Measurements from ENCODE around the gene FLT3.
"Not testable (repeated sequence)": the region's sequence is repeated elsewhere in the genome, so short reads cannot be mapped to it uniquely, and the experiment has no call there.

The FLT3 gene

GRCh38 chr13:28117689-28118377 lies 17.5 kb upstream of the FLT3 start:
- no peak for DNase-seq (ENCODE audit: low read depth, low spot score)
- no peaks in the 10 kb centered on the region for H3K9me3 ChIP-seq (ENCODE audit: low read depth, low read length)
- TF ChIP-seq POLR2AphosphoS5 (IDR thresholded peaks at IDR 0.05; ENCODE audit: borderline replicate concordance, low read depth, low read length) (no peak), FOXP2 (optimal IDR thresholded peaks at IDR 0.05; ENCODE audit: control extremely low read depth, extremely low read length, insufficient read depth) (no peak), EZH2 (IDR thresholded peaks at IDR 0.05) (no peak)
- H3K27ac ChIP-seq = no peak overlapping the region
- H3K36me3 ChIP-seq (ENCODE audit: insufficient read depth, low read length) = no peaks in the 10 kb centered on the region
- no peak overlapping the region for H3K9ac ChIP-seq (ENCODE audit: insufficient read length)
- no peak overlapping the region for H3K4me3 ChIP-seq

GRCh38 chr13:28116736-28117135 lies 16.4 kb upstream of the FLT3 start:
- no peak overlapping the region for H3K9ac ChIP-seq (ENCODE audit: insufficient read length)
- no peaks in the 10 kb centered on the region for H3K9me3 ChIP-seq (ENCODE audit: low read depth, low read length)
- H3K4me3 ChIP-seq = no peak overlapping the region
- no peak for DNase-seq (ENCODE audit: low read depth, low spot score)
- no peaks in the 10 kb centered on the region for H3K36me3 ChIP-seq (ENCODE audit: insufficient read depth, low read length)
- H3K27ac ChIP-seq = no peak overlapping the region
- TF ChIP-seq POLR2AphosphoS5 (IDR thresholded peaks at IDR 0.05; ENCODE audit: borderline replicate concordance, low read depth, low read length) (no peak), EZH2 (IDR thresholded peaks at IDR 0.05) (no peak), FOXP2 (optimal IDR thresholded peaks at IDR 0.05; ENCODE audit: control extremely low read depth, extremely low read length, insufficient read depth) (no peak)

GRCh38 chr13:28110414-28110813 lies 10.0 kb upstream of the FLT3 start:
- H3K27ac ChIP-seq = no peak overlapping the region
- H3K36me3 ChIP-seq (ENCODE audit: insufficient read depth, low read length) = no peaks in the 10 kb centered on the region
- no peak overlapping the region for H3K4me3 ChIP-seq
- no peak overlapping the region for H3K9ac ChIP-seq (ENCODE audit: insufficient read length)
- TF ChIP-seq POLR2AphosphoS5 (IDR thresholded peaks at IDR 0.05; ENCODE audit: borderline replicate concordance, low read depth, low read length) = no peak
- TF ChIP-seq FOXP2 (optimal IDR thresholded peaks at IDR 0.05; ENCODE audit: control extremely low read depth, extremely low read length, insufficient read depth) = no peak
- no peak for TF ChIP-seq EZH2 (IDR thresholded peaks at IDR 0.05)
- DNase-seq (ENCODE audit: low read depth, low spot score) = no peak
- H3K9me3 ChIP-seq (ENCODE audit: low read depth, low read length) = no peaks in the 10 kb centered on the region

- TF ChIP-seq FOXP2 (optimal IDR thresholded peaks at IDR 0.05; ENCODE audit: control extremely low read depth, extremely low read length, insufficient read depth) (no peak), EZH2 (IDR thresholded peaks at IDR 0.05) (no peak), POLR2AphosphoS5 (IDR thresholded peaks at IDR 0.05; ENCODE audit: borderline replicate concordance, low read depth, low read length) (no peak)
- no peak for DNase-seq (ENCODE audit: low read depth, low spot score)
- no peak overlapping the region for H3K27ac ChIP-seq
- no peak overlapping the region for H3K9ac ChIP-seq (ENCODE audit: insufficient read length)
- H3K4me3 ChIP-seq = no peak overlapping the region
- H3K9me3 ChIP-seq (ENCODE audit: low read depth, low read length) = no peaks in the 10 kb centered on the region
- H3K36me3 ChIP-seq (ENCODE audit: insufficient read depth, low read length) = no peaks in the 10 kb centered on the region
Observed at GRCh38 chr13:28106976-28107375, 6.6 kb upstream of the FLT3 start.

- H3K4me3 ChIP-seq; DNase-seq (ENCODE audit: low read depth, low spot score); H3K9ac ChIP-seq (ENCODE audit: insufficient read length); H3K36me3 ChIP-seq (ENCODE audit: insufficient read depth, low read length); H3K9me3 ChIP-seq (ENCODE audit: low read depth, low read length); H3K27ac ChIP-seq: not testable (repeated sequence)
Observed at GRCh38 chr13:28101886-28102285, 1.5 kb upstream of the FLT3 start.

- TF ChIP-seq POLR2AphosphoS5 (IDR thresholded peaks at IDR 0.05; ENCODE audit: borderline replicate concordance, low read depth, low read length) (no peak), FOXP2 (optimal IDR thresholded peaks at IDR 0.05; ENCODE audit: control extremely low read depth, extremely low read length, insufficient read depth) (no peak), EZH2 (IDR thresholded peaks at IDR 0.05) (no peak)
- H3K4me3 ChIP-seq = no peak overlapping the region; the same call in 1 of the 2 replicates
- H3K36me3 ChIP-seq (ENCODE audit: insufficient read depth, low read length) = no peaks in the 10 kb centered on the region
- no peak overlapping the region for H3K9ac ChIP-seq (ENCODE audit: insufficient read length)
- H3K27ac ChIP-seq = no peak overlapping the region
- no peaks in the 10 kb centered on the region; the same call in 1 of the 2 replicates for H3K9me3 ChIP-seq (ENCODE audit: low read depth, low read length)
- DNase-seq (ENCODE audit: low read depth, low spot score) = no peak
Observed at GRCh38 chr13:28099396-28100149, 803 bp downstream of the FLT3 start.

- Histone ChIP-seq H3K9ac (ENCODE audit: insufficient read length) (no peak overlapping the region), H3K9me3 (ENCODE audit: low read depth, low read length) (no peaks in the 10 kb centered on the region; the same call in 1 of the 2 replicates), H3K4me3 (no peak overlapping the region), H3K36me3 (ENCODE audit: insufficient read depth, low read length) (no peaks in the 10 kb centered on the region), H3K27ac (no peak overlapping the region)
- TF ChIP-seq EZH2 (IDR thresholded peaks at IDR 0.05) = no peak
- no peak for TF ChIP-seq FOXP2 (optimal IDR thresholded peaks at IDR 0.05; ENCODE audit: control extremely low read depth, extremely low read length, insufficient read depth)
- no peak for TF ChIP-seq POLR2AphosphoS5 (IDR thresholded peaks at IDR 0.05; ENCODE audit: borderline replicate concordance, low read depth, low read length)
- DNase-seq (ENCODE audit: low read depth, low spot score) = no peak
Observed at GRCh38 chr13:28097503-28097902, 2.9 kb downstream of the FLT3 start.

- no peak for TF ChIP-seq EZH2 (IDR thresholded peaks at IDR 0.05)
- no peak for TF ChIP-seq POLR2AphosphoS5 (IDR thresholded peaks at IDR 0.05; ENCODE audit: borderline replicate concordance, low read depth, low read length)
- TF ChIP-seq FOXP2 (optimal IDR thresholded peaks at IDR 0.05; ENCODE audit: control extremely low read depth, extremely low read length, insufficient read depth) = no peak
- H3K27ac ChIP-seq = no peak overlapping the region
- H3K36me3 ChIP-seq (ENCODE audit: insufficient read depth, low read length) = no peaks in the 10 kb centered on the region
- H3K9ac ChIP-seq (ENCODE audit: insufficient read length) = no peak overlapping the region
- DNase-seq (ENCODE audit: low read depth, low spot score) = no peak
- no peaks in the 10 kb centered on the region; the same call in 1 of the 2 replicates for H3K9me3 ChIP-seq (ENCODE audit: low read depth, low read length)
- H3K4me3 ChIP-seq = no peak overlapping the region
Observed at GRCh38 chr13:28094306-28094705, 6.1 kb downstream of the FLT3 start.

Data from SK-N-MC (cell line).